ENCODE data around the gene OR51B2.
"Not testable (repeated sequence)": the region's sequence is repeated elsewhere in the genome, so short reads cannot be mapped to it uniquely, and the experiment has no call there.

Gene OR51B2

GRCh38 chr11:5324197-5324596, at the start of gene OR51B2:
TSS of gene OR51B2 (minus strand) at chr11:5324297. CDS start at chr11:5324297, 0 bp downstream.
- DNase-seq, result no peak

- no peak for DNase-seq
Observed at GRCh38 chr11:5369789-5370188, 45.7 kb upstream of the OR51B2 start.

- no peak for DNase-seq
Observed at GRCh38 chr11:5368502-5369043, 44.5 kb upstream of the OR51B2 start.

GRCh38 chr11:5367448-5368074, 43.5 kb upstream of the OR51B2 start:
- DNase-seq, result no peak

GRCh38 chr11:5366856-5367255, 42.8 kb upstream of the OR51B2 start:
- no peak for DNase-seq

- DNase-seq, result not testable (repeated sequence)
Observed at GRCh38 chr11:5366365-5366764, 42.3 kb upstream of the OR51B2 start.

GRCh38 chr11:5364214-5364613, 40.1 kb upstream of the OR51B2 start:
- no peak for DNase-seq

- DNase-seq, result no peak
Observed at GRCh38 chr11:5363679-5364078, 39.6 kb upstream of the OR51B2 start.

GRCh38 chr11:5362017-5362625, 38.0 kb upstream of the OR51B2 start:
- no peak for DNase-seq

GRCh38 chr11:5356031-5356430, 31.9 kb upstream of the OR51B2 start:
- not testable (repeated sequence) for DNase-seq

- DNase-seq, result no peak
Observed at GRCh38 chr11:5351208-5351607, 27.1 kb upstream of the OR51B2 start, which contains the start of gene OR51B6. TSS of gene OR51B6 (plus strand) at chr11:5351508. CDS start at chr11:5351508, 0 bp downstream.

- no peak for DNase-seq
Observed at GRCh38 chr11:5349550-5349949, 25.5 kb upstream of the OR51B2 start.

- DNase-seq, result no peak
Observed at GRCh38 chr11:5348551-5349194, 24.6 kb upstream of the OR51B2 start.

- no peak for DNase-seq
Observed at GRCh38 chr11:5345831-5346230, 21.7 kb upstream of the OR51B2 start.

GRCh38 chr11:5343474-5344335, 19.6 kb upstream of the OR51B2 start, which contains the start of gene OR51B5:
TSS of gene OR51B5 (minus strand) at chr11:5343524. CDS start at chr11:5343524, 0 bp downstream.
- no peak for DNase-seq

GRCh38 chr11:5339771-5340322, 15.8 kb upstream of the OR51B2 start:
- DNase-seq, result no peak

GRCh38 chr11:5337253-5337652, 13.2 kb upstream of the OR51B2 start:
- DNase-seq, result not testable (repeated sequence)

- no peak for DNase-seq
Observed at GRCh38 chr11:5336331-5336730, 12.2 kb upstream of the OR51B2 start.

GRCh38 chr11:5335170-5335569, 11.1 kb upstream of the OR51B2 start:
- DNase-seq, result no peak

- no peak for DNase-seq
Observed at GRCh38 chr11:5317292-5317691, 6.8 kb downstream of the OR51B2 start.

GRCh38 chr11:5313326-5314023, 10.6 kb downstream of the OR51B2 start:
- DNase-seq, result not testable (repeated sequence)

GRCh38 chr11:5310423-5310822, 13.7 kb downstream of the OR51B2 start:
- no peak for DNase-seq
